ENCODE data around the gene NABP1.
A peak's percentile ranks its signal among the peaks of the same experiment; 100 is the strongest.

The NABP1 gene

GRCh38 chr2:191686729-191687128 lies 8.8 kb downstream of the NABP1 start:
- Histone ChIP-seq H3K4me2 (no peak overlapping the region), H3K4me1 (ENCODE audit: low read depth, poor library complexity, severe bottlenecking) (peaks cover 33% of the 10 kb centered on the region), H3K36me3 (ENCODE audit: insufficient read depth) (peaks cover 29% of the 10 kb centered on the region; the same call in 1 of the 2 replicates), H4K20me1 (ENCODE audit: insufficient read depth) (no peaks in the 10 kb centered on the region), H3K9ac (no peak overlapping the region), H2AFZ (ENCODE audit: low read depth) (no peak overlapping the region), H3K79me2 (ENCODE audit: insufficient read depth, low read depth) (no peaks in the 10 kb centered on the region), H3K27me3 (ENCODE audit: insufficient read depth, low read depth) (no peaks in the 10 kb centered on the region), H3K4me3 (IDR thresholded peaks at IDR 0.05; ENCODE audit: insufficient read depth, low read depth, low read length) (no peak overlapping the region), H3K27ac (no peak overlapping the region)
- no peak for TF ChIP-seq CTCF (conservative IDR thresholded peaks at IDR 0.05; ENCODE audit: low read depth, low read length)

GRCh38 chr2:191687867-191688266 lies 9.9 kb downstream of the NABP1 start:
- Histone ChIP-seq H3K27ac (no peak overlapping the region), H3K79me2 (ENCODE audit: insufficient read depth, low read depth) (no peaks in the 10 kb centered on the region), H3K4me3 (IDR thresholded peaks at IDR 0.05; ENCODE audit: insufficient read depth, low read depth, low read length) (no peak overlapping the region), H3K9ac (no peak overlapping the region), H2AFZ (ENCODE audit: low read depth) (no peak overlapping the region), H3K4me1 (ENCODE audit: low read depth, poor library complexity, severe bottlenecking) (peaks cover 28% of the 10 kb centered on the region), H3K27me3 (ENCODE audit: insufficient read depth, low read depth) (no peaks in the 10 kb centered on the region), H3K4me2 (no peak overlapping the region), H3K36me3 (ENCODE audit: insufficient read depth) (peaks cover 22% of the 10 kb centered on the region; the same call in 1 of the 2 replicates), H4K20me1 (ENCODE audit: insufficient read depth) (no peaks in the 10 kb centered on the region)
- TF ChIP-seq CTCF (conservative IDR thresholded peaks at IDR 0.05; ENCODE audit: low read depth, low read length) = no peak

- Histone ChIP-seq H4K20me1 (ENCODE audit: insufficient read depth) (no peaks in the 10 kb centered on the region), H3K4me2 (no peak overlapping the region), H2AFZ (ENCODE audit: low read depth) (no peak overlapping the region), H3K79me2 (ENCODE audit: insufficient read depth, low read depth) (no peaks in the 10 kb centered on the region), H3K36me3 (ENCODE audit: insufficient read depth) (peaks cover 15% of the 10 kb centered on the region; the same call in 1 of the 2 replicates), H3K4me3 (IDR thresholded peaks at IDR 0.05; ENCODE audit: insufficient read depth, low read depth, low read length) (no peak overlapping the region), H3K4me1 (ENCODE audit: low read depth, poor library complexity, severe bottlenecking) (peaks cover 28% of the 10 kb centered on the region), H3K9ac (no peak overlapping the region), H3K27ac (no peak overlapping the region; the same call in 1 of the 2 replicates), H3K27me3 (ENCODE audit: insufficient read depth, low read depth) (no peaks in the 10 kb centered on the region)
- no peak for TF ChIP-seq CTCF (conservative IDR thresholded peaks at IDR 0.05; ENCODE audit: low read depth, low read length)
These were observed 11.2 kb downstream of the NABP1 start for GRCh38 chr2:191688934-191689695.

GRCh38 chr2:191690327-191690726 lies 12.4 kb downstream of the NABP1 start:
- H3K4me2 ChIP-seq = peak overlapping the region; percentile 30

More at GRCh38 chr2:191690327-191690726, 12.4 kb downstream of the NABP1 start:
- Histone ChIP-seq H2AFZ (ENCODE audit: low read depth) (no peak overlapping the region), H3K4me1 (ENCODE audit: low read depth, poor library complexity, severe bottlenecking) (peaks cover 28% of the 10 kb centered on the region), H4K20me1 (ENCODE audit: insufficient read depth) (no peaks in the 10 kb centered on the region), H3K27me3 (ENCODE audit: insufficient read depth, low read depth) (no peaks in the 10 kb centered on the region), H3K36me3 (ENCODE audit: insufficient read depth) (peaks cover 10% of the 10 kb centered on the region; the same call in 1 of the 2 replicates), H3K27ac (no peak overlapping the region), H3K9ac (no peak overlapping the region), H3K4me3 (IDR thresholded peaks at IDR 0.05; ENCODE audit: insufficient read depth, low read depth, low read length) (no peak overlapping the region), H3K79me2 (ENCODE audit: insufficient read depth, low read depth) (no peaks in the 10 kb centered on the region)
- TF ChIP-seq CTCF (conservative IDR thresholded peaks at IDR 0.05; ENCODE audit: low read depth, low read length) = no peak
